ENCODE results near the gene SLC15A3.

Gene SLC15A3

GRCh38 chr11:60934790-60935605 is 17.0 kb downstream of the SLC15A3 start:
- H3K4me1 ChIP-seq (ENCODE audit: control insufficient read depth, low read length), result peaks cover 43% of the 10 kb centered on the region
- H3K27ac ChIP-seq (ENCODE audit: low read depth, low read length), result no peak overlapping the region
- H3K79me2 ChIP-seq (ENCODE audit: control insufficient read depth, low read length), result no peaks in the 10 kb centered on the region
- H4K20me1 ChIP-seq (ENCODE audit: control insufficient read depth, insufficient read depth, low read depth, low read length), result no peaks in the 10 kb centered on the region
- H3K9me3 ChIP-seq (ENCODE audit: control insufficient read depth, insufficient read depth, low read length), result no peaks in the 10 kb centered on the region
- no peak for TF ChIP-seq EZH2phosphoT487 (IDR thresholded peaks at IDR 0.05; ENCODE audit: borderline replicate concordance, low read length)
- no peak for TF ChIP-seq CTCF (IDR thresholded peaks at IDR 0.05; ENCODE audit: low read depth, low read length, poor library complexity, severe bottlenecking)
- H3K27me3 ChIP-seq (ENCODE audit: control insufficient read depth, low read length), result no peaks in the 10 kb centered on the region
- H3K36me3 ChIP-seq (ENCODE audit: control insufficient read depth, low read length), result peaks cover 29% of the 10 kb centered on the region
- H3K4me2 ChIP-seq (ENCODE audit: low read length), result no peak overlapping the region
- H3K4me3 ChIP-seq (ENCODE audit: low read length), result no peak overlapping the region
- no peaks in the 10 kb centered on the region for H3K9me2 ChIP-seq (replicated peaks; ENCODE audit: control insufficient read depth, low read length)
- peaks cover 21% of the 10 kb centered on the region for H3F3A ChIP-seq (ENCODE audit: control insufficient read depth, insufficient read depth)

GRCh38 chr11:60934124-60934789 is 17.7 kb downstream of the SLC15A3 start:
- H3K4me1 ChIP-seq (ENCODE audit: control insufficient read depth, low read length), result peaks cover 43% of the 10 kb centered on the region
- no peaks in the 10 kb centered on the region for H3K9me3 ChIP-seq (ENCODE audit: control insufficient read depth, insufficient read depth, low read length)
- H3K4me3 ChIP-seq (ENCODE audit: low read length), result no peak overlapping the region
- peaks cover 21% of the 10 kb centered on the region for H3K36me3 ChIP-seq (ENCODE audit: control insufficient read depth, low read length)
- no peaks in the 10 kb centered on the region for H4K20me1 ChIP-seq (ENCODE audit: control insufficient read depth, insufficient read depth, low read depth, low read length)
- H3F3A ChIP-seq (ENCODE audit: control insufficient read depth, insufficient read depth), result peaks cover 21% of the 10 kb centered on the region
- TF ChIP-seq EZH2phosphoT487 (IDR thresholded peaks at IDR 0.05; ENCODE audit: borderline replicate concordance, low read length) (no peak), CTCF (IDR thresholded peaks at IDR 0.05; ENCODE audit: low read depth, low read length, poor library complexity, severe bottlenecking) (no peak)
- no peaks in the 10 kb centered on the region for H3K27me3 ChIP-seq (ENCODE audit: control insufficient read depth, low read length)
- no peak overlapping the region for H3K4me2 ChIP-seq (ENCODE audit: low read length)
- H3K27ac ChIP-seq (ENCODE audit: low read depth, low read length), result no peak overlapping the region
- no peaks in the 10 kb centered on the region for H3K9me2 ChIP-seq (replicated peaks; ENCODE audit: control insufficient read depth, low read length)
- H3K79me2 ChIP-seq (ENCODE audit: control insufficient read depth, low read length), result no peaks in the 10 kb centered on the region

GRCh38 chr11:60933416-60934123 is 18.4 kb downstream of the SLC15A3 start:
- peaks cover 43% of the 10 kb centered on the region for H3K4me1 ChIP-seq (ENCODE audit: control insufficient read depth, low read length)
- TF ChIP-seq EZH2phosphoT487 (IDR thresholded peaks at IDR 0.05; ENCODE audit: borderline replicate concordance, low read length) (no peak), CTCF (IDR thresholded peaks at IDR 0.05; ENCODE audit: low read depth, low read length, poor library complexity, severe bottlenecking) (no peak)
- H3K36me3 ChIP-seq (ENCODE audit: control insufficient read depth, low read length), result peaks cover 18% of the 10 kb centered on the region
- H3K4me2 ChIP-seq (ENCODE audit: low read length), result peak overlapping the region; percentile 88
- H3K9me3 ChIP-seq (ENCODE audit: control insufficient read depth, insufficient read depth, low read length), result no peaks in the 10 kb centered on the region
- H3K79me2 ChIP-seq (ENCODE audit: control insufficient read depth, low read length), result no peaks in the 10 kb centered on the region
- peaks cover 21% of the 10 kb centered on the region for H3F3A ChIP-seq (ENCODE audit: control insufficient read depth, insufficient read depth)
- H3K9me2 ChIP-seq (replicated peaks; ENCODE audit: control insufficient read depth, low read length), result no peaks in the 10 kb centered on the region
- H3K27ac ChIP-seq (ENCODE audit: low read depth, low read length), result peak overlapping the region; percentile 96
- H3K27me3 ChIP-seq (ENCODE audit: control insufficient read depth, low read length), result no peaks in the 10 kb centered on the region
- peak overlapping the region; percentile 70; the same call in 1 of the 2 replicates for H3K4me3 ChIP-seq (ENCODE audit: low read length)
- H4K20me1 ChIP-seq (ENCODE audit: control insufficient read depth, insufficient read depth, low read depth, low read length), result no peaks in the 10 kb centered on the region

Data from DOHH2 (cell line).